ENCODE results near the gene EHD1. TPM values are rescaled to one million over a fixed set of nuclear protein-coding genes. Genes with fewer than 3 reads are reported as not detected.

EHD1 gene
- total and polyA plus RNA-seq, 9 of the 15 experiments (the other 6 are each of a cell fraction or from before 2014, with no cell fraction given) = 0.46 to 65.0 (median 16.4) TPM

- TF ChIP-seq RERE (CRISPR knock-in tag; IDR thresholded peaks at IDR 0.05; ENCODE audit: borderline replicate concordance) (no peak), ZNF79 (CRISPR knock-in tag; IDR thresholded peaks at IDR 0.05; ENCODE audit: low read depth) (no peak), ZNF12 (CRISPR knock-in tag; IDR thresholded peaks at IDR 0.05) (peak; percentile 68; the same call in 1 of the 2 replicates), ZNF3 (CRISPR knock-in tag; IDR thresholded peaks at IDR 0.05) (no peak), DMBX1 (CRISPR knock-in tag; IDR thresholded peaks at IDR 0.05; ENCODE audit: borderline replicate concordance) (no peak), BCOR (IDR thresholded peaks at IDR 0.05) (no peak), ZNF57 (CRISPR knock-in tag; IDR thresholded peaks at IDR 0.05) (no peak), ZNF224 (CRISPR knock-in tag; IDR thresholded peaks at IDR 0.05) (no peak), ZNF551 (CRISPR knock-in tag; IDR thresholded peaks at IDR 0.05) (no peak), ETV6 (IDR thresholded peaks at IDR 0.05; ENCODE audit: borderline replicate concordance in 1 of 2, low read depth in 2 of 2, low read length in 1 of 2) (no peak), ETV6 (CRISPR knock-in tag; IDR thresholded peaks at IDR 0.05; ENCODE audit: borderline replicate concordance) (no peak), ZMIZ1 (IDR thresholded peaks at IDR 0.05; ENCODE audit: low read depth in 2 of 2, low read length in 2 of 2) (no peak), HOXB6 (CRISPR knock-in tag; IDR thresholded peaks at IDR 0.05; ENCODE audit: borderline replicate concordance) (no peak), CBX3 (IDR thresholded peaks at IDR 0.05; ENCODE audit: borderline replicate concordance in 1 of 2, low read length in 2 of 2) (no peak), ZNF395 (CRISPR knock-in tag; IDR thresholded peaks at IDR 0.05) (no peak), ZNF282 (CRISPR knock-in tag; IDR thresholded peaks at IDR 0.05) (no peak; the same call in 1 of the 2 replicates), ZBTB7A (IDR thresholded peaks at IDR 0.05; ENCODE audit: borderline replicate concordance, control insufficient read depth, low read depth, low read length) (no peak; the same call in 1 of the 2 replicates)
Measured at GRCh38 chr11:64877390-64878222, 815 bp downstream of the EHD1 start (continued).

Data from K562 (cell line).